ENCODE results near the gene NEK9. TPM values are rescaled to one million over a fixed set of nuclear protein-coding genes. Genes with fewer than 3 reads are reported as not detected.

Gene NEK9
- total and polyA plus RNA-seq, 2 experiments from 2014 or later = 16.3 to 31.1 TPM

DNA sequence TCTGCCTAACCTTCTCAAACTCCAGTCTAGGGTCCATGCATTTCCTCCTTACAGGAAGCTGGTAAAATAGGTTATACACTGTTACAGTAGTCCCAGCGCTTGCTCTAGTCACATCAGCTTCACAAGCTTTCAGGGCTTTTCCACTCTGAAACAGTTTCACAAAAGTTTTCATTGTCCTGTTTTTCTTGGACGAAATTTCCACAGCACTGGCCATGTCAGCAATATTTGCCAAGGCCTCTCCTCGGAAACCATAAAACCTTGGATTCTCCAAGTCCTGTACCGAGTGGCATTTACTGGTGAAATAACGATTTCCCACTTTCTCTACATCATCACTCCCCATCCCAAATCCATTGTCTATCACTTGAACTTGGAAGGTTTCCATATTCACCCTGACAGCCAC is 77.7 kb downstream of the NEK9 start (continued):
- TF ChIP-seq ZNF462 (CRISPR knock-in tag; IDR thresholded peaks at IDR 0.05) = no peak
- TF ChIP-seq, protein P1, sequence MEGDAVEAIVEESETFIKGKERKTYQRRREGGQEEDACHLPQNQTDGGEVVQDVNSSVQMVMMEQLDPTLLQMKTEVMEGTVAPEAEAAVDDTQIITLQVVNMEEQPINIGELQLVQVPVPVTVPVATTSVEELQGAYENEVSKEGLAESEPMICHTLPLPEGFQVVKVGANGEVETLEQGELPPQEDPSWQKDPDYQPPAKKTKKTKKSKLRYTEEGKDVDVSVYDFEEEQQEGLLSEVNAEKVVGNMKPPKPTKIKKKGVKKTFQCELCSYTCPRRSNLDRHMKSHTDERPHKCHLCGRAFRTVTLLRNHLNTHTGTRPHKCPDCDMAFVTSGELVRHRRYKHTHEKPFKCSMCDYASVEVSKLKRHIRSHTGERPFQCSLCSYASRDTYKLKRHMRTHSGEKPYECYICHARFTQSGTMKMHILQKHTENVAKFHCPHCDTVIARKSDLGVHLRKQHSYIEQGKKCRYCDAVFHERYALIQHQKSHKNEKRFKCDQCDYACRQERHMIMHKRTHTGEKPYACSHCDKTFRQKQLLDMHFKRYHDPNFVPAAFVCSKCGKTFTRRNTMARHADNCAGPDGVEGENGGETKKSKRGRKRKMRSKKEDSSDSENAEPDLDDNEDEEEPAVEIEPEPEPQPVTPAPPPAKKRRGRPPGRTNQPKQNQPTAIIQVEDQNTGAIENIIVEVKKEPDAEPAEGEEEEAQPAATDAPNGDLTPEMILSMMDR (conservative IDR thresholded peaks at IDR 0.05; ENCODE audit: low read depth in 2 of 2) = no peak
- TF ChIP-seq STAT1 (IDR thresholded peaks at IDR 0.05; ENCODE audit: unreplicated experiment) = no peak
- no peak for TF ChIP-seq ZNF331 (CRISPR knock-in tag; IDR thresholded peaks at IDR 0.05; ENCODE audit: low read depth)
- TF ChIP-seq CREB1 (CRISPR knock-in tag; IDR thresholded peaks at IDR 0.05; ENCODE audit: low read depth) = no peak
- TF ChIP-seq JUNB (IDR thresholded peaks at IDR 0.05; ENCODE audit: unreplicated experiment) = no peak
- TF ChIP-seq, protein P2, sequence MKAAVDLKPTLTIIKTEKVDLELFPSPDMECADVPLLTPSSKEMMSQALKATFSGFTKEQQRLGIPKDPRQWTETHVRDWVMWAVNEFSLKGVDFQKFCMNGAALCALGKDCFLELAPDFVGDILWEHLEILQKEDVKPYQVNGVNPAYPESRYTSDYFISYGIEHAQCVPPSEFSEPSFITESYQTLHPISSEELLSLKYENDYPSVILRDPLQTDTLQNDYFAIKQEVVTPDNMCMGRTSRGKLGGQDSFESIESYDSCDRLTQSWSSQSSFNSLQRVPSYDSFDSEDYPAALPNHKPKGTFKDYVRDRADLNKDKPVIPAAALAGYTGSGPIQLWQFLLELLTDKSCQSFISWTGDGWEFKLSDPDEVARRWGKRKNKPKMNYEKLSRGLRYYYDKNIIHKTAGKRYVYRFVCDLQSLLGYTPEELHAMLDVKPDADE (IDR thresholded peaks at IDR 0.05) = no peak
